HEK293T (cell line): ENCODE data around the gene SPEN.

ENCODE experiments used
- CTCF ChIA-PET: fragments of 350-600 bp; formaldehyde crosslinking; extraction: SDS; loops from one replicate; lab custom pipeline; 2021; ENCODE audit warnings: antibody characterized with exemption, inconsistent platforms; lab: Yijun Ruan, JAX
- POLR2A ChIA-PET: fragments of 350-600 bp; formaldehyde crosslinking; extraction: SDS; loops from one replicate; lab custom pipeline; 2020; ENCODE audit warnings: antibody characterized with exemption, inconsistent platforms; lab: Yijun Ruan, JAX
- DNase-seq: peaks from one replicate; pipeline ENCODE4 v3.0.0; 2012; ENCODE audit warnings: mixed read lengths; ENCODE audit errors: extremely low spot score
- ARNT ChIP-seq: fragments of 450-650 bp; IDR thresholded peaks from 2 replicates; pipeline ENCODE4 v1.6.1; 2017; ENCODE audit warnings: mild to moderate bottlenecking
- BHLHE40 ChIP-seq: fragments of 450-650 bp; IDR thresholded peaks from 2 replicates; pipeline ENCODE4 v1.6.1; 2016; ENCODE audit warnings: mild to moderate bottlenecking, moderate library complexity, borderline replicate concordance
- CTBP1 ChIP-seq: fragments of 450-650 bp; IDR thresholded peaks from 2 replicates; pipeline ENCODE4 v1.6.1; 2016; ENCODE audit warnings: borderline replicate concordance
- ELF4 ChIP-seq: fragments of 450-650 bp; IDR thresholded peaks from 2 replicates; pipeline ENCODE4 v1.6.1; 2017; ENCODE audit warnings: antibody characterized with exemption
- FOXA1 ChIP-seq: fragments of 450-650 bp; IDR thresholded peaks from 2 replicates; pipeline ENCODE4 v1.6.1; 2016; ENCODE audit warnings: mild to moderate bottlenecking
- FOXK2 ChIP-seq: fragments of 450-650 bp; IDR thresholded peaks from 2 replicates; pipeline ENCODE4 v1.6.1; 2016; ENCODE audit warnings: mild to moderate bottlenecking
- FOXM1 ChIP-seq: fragments of 450-650 bp; IDR thresholded peaks from 2 replicates; pipeline ENCODE4 v1.6.1; 2017; ENCODE audit warnings: mild to moderate bottlenecking, borderline replicate concordance
- HDGF ChIP-seq: fragments of 450-650 bp; IDR thresholded peaks from 2 replicates; pipeline ENCODE4 v1.6.1; 2017; ENCODE audit warnings: antibody characterized with exemption, borderline replicate concordance
- L3MBTL2 ChIP-seq: fragments of 450-650 bp; conservative IDR thresholded peaks from 2 replicates; pipeline ENCODE4 v1.6.1; 2016; ENCODE audit warnings: mild to moderate bottlenecking
- LEF1 ChIP-seq: fragments of 450-650 bp; IDR thresholded peaks from 2 replicates; pipeline ENCODE4 v1.6.1; 2017; ENCODE audit warnings: mild to moderate bottlenecking, borderline replicate concordance
- NFRKB ChIP-seq: fragments of 450-650 bp; IDR thresholded peaks from 2 replicates; pipeline ENCODE4 v1.6.1; 2016; ENCODE audit warnings: mild to moderate bottlenecking, moderate library complexity
- SP1 ChIP-seq: fragments of 450-650 bp; IDR thresholded peaks from 2 replicates; pipeline ENCODE4 v1.6.1; 2017
- SUZ12 ChIP-seq: fragments of 450-650 bp; IDR thresholded peaks from 2 replicates; pipeline ENCODE4 v1.6.1; 2016; ENCODE audit warnings: mild to moderate bottlenecking
- TARDBP ChIP-seq: fragments of 450-650 bp; IDR thresholded peaks from 2 replicates; pipeline ENCODE4 v1.6.1; 2016
- TF ChIP-seq, protein P1 (sequence below): fragments of 450-650 bp; IDR thresholded peaks from 2 replicates; pipeline ENCODE4 v1.6.1; 2016

SPEN gene

DNA sequence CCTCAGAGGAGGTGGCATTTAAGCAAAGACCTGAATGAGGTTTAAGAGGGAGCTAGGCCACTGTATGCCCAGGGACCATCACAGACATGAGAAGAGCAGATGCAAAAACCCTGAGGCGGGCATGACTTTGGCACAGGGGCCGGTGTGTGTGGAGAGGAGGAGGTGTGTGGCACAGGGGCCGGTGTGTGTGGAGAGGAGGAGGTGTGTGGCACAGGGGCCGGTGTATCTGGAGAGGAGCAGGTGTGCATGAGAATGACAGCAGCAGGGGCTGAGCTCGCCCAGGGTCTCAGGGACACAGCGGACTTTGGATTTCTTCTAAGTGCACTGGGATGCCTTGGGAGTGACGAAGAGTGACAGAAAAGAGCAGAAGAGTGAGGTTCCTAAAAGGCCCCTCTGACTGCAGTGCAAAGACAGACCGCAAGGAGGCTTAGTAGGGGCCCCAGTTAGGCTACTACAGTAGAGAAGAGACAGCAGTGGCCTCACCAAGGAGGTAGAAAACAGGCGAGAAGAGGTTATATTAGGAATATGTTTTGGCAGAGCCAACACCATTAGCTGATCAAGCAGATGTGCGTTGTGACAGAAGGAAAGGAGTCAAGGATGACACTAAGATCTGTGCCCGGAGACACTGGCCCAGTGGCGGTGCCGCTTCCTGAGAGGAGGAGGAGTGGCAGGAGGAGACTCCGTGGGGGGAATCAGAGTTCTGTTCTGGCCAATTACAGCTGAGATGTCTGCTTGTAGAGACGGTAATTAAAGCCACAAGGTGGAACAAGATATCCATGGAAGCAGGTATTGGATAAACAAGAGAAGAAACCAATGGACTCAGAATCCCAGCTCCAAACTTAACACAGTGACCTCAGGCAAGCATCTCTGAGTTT is 110.0 kb downstream of the SPEN start:
- TF ChIP-seq ELF4 (no peak), FOXM1 (no peak), SUZ12 (no peak), CTBP1 (no peak), FOXK2 (no peak), ARNT (no peak), LEF1 (no peak), SP1 (no peak)

DNA sequence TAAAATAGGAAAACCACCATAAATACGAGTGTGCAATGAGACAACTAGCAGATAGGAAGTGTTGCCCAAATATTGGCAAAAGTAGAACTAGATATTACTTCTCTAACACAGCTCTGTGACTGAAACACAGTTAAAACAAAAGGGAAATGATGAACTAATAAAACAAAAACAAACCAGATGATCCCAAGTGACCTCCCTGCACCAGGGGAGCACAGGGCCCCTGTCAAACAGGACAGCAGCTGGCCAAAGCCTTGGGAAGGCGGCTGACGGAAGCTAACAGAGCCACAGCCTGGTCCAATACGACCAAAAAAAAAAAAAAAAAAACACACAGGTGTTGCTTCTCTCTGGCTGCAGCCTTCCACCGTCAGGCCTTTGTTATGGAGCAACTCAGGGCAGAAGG is 110.6 kb downstream of the SPEN start:
- ChIA-PET POLR2A (interaction anchor here (2.2 kb wide), 1 partner anchor 18 kb away, joined by 6 read pairs; the partner anchor contains the start of gene ZBTB17), CTCF (no interaction called here)
- DNase-seq = no peak
- TF ChIP-seq FOXM1 (no peak), LEF1 (no peak), L3MBTL2 (no peak), BHLHE40 (no peak), TARDBP (no peak), SP1 (no peak), NFRKB (no peak), CTBP1 (no peak)
- TF ChIP-seq, protein P1, sequence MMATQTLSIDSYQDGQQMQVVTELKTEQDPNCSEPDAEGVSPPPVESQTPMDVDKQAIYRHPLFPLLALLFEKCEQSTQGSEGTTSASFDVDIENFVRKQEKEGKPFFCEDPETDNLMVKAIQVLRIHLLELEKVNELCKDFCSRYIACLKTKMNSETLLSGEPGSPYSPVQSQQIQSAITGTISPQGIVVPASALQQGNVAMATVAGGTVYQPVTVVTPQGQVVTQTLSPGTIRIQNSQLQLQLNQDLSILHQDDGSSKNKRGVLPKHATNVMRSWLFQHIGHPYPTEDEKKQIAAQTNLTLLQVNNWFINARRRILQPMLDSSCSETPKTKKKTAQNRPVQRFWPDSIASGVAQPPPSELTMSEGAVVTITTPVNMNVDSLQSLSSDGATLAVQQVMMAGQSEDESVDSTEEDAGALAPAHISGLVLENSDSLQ = no peak

More for the DNA sequence above, 110.0 kb downstream of the SPEN start:
- ChIA-PET POLR2A (interaction anchor here (2.2 kb wide), 1 partner anchor 19 kb away, joined by 6 read pairs; the partner anchor contains the start of gene ZBTB17), CTCF (interaction anchor here (0.7 kb wide), 1 partner anchor 167 kb away, joined by 3 read pairs; no protein-coding TSS in a partner anchor)
- peak; percentile 51 for DNase-seq

DNA sequence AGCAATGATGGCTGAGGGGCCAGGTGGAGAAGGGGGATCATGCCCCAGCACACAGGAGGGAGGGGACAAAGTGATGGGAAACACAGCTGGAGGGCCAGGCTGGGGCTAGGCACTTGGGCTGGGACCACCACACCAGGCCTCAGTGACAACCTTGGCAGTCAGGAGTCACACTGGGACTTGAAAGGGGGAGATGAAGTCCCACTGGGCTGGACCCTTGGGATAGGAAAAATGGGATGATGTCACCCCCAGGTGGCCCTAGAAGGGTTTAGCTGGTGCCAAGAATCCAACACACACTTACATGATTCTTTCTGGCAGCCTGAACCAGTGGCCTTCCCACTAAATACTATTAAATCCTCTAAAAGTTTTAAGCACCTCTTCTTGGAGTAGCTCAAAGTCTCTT is 111.3 kb downstream of the SPEN start:
- ChIA-PET CTCF (no interaction called here), POLR2A (interaction anchor here (0.9 to 2.2 kb wide), 3 partner anchors 17 to 167 kb away, joined by 3 to 6 read pairs (median 4); partner anchors contain the start of gene ZBTB17)
- no peak for DNase-seq
- TF ChIP-seq FOXM1 (no peak), HDGF (no peak), FOXK2 (no peak), L3MBTL2 (no peak), LEF1 (no peak), TARDBP (no peak), BHLHE40 (no peak)
- TF ChIP-seq, protein P1 = no peak

DNA sequence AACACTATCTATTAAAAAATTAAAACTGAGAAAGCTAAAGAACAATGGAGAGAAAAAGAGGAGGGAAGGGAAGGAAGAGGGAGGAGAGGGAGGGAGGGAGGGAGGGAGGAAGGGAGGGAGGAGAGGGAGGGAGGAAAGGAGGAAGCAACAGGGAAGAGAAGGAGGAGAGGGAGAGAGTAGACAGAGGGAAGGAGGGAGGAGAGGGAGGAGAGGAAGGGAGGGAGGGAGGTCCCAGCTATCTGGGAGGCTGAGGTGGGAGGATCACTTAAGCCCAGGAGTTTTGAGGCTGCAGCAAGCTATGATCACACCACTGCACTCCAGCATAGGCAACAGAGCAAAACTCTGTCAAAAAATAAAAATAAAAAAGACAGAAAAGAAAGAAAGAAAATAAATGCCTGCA is 111.9 kb downstream of the SPEN start:
- POLR2A ChIA-PET = interaction anchor here (0.9 to 2.2 kb wide), 3 partner anchors 17 to 167 kb away, joined by 3 to 6 read pairs (median 4); partner anchors contain the start of gene ZBTB17
- TF ChIP-seq BHLHE40 = no peak
- TF ChIP-seq FOXA1 = no peak
- TF ChIP-seq ELF4 = no peak
- DNase-seq = no peak
- CTCF ChIA-PET = interaction anchor here (0.7 kb wide), 1 partner anchor 11 kb away, joined by 4 read pairs; no protein-coding TSS in a partner anchor

DNA sequence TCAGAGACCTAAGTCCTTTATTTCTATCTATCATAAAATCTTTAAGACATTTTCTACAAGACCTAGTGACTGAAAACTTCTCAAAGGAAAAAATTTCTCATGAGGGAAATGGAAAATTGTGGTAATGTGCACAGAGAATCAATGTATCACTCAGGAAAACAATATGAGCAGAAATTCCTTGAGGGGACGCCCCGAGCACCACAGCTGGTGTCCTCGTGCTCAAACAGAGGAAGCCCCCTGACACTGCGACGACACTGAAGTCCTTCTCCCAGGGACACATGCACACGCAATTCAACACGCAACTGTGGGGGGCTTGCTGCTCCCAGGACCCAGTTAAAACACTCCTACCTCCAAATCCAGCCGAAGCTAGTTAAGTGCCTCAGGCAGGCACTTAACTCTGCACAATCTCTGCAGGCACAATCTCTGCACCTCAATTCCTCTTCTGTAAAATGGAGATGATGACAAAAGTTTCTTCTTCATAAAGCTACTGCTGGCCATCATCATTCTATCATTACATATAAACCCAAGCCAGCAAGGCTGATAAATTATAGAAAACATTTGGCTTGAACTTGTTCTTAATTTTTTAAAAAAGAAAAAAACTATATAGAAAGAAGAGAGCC is 112.4 kb downstream of the SPEN start:
- no peak for DNase-seq
- CTCF ChIA-PET = interaction anchor here (0.7 kb wide), 1 partner anchor 11 kb away, joined by 4 read pairs; no protein-coding TSS in a partner anchor
- TF ChIP-seq NFRKB = no peak
- no peak for TF ChIP-seq ELF4
- no peak for TF ChIP-seq SUZ12
- POLR2A ChIA-PET = interaction anchor here (2.2 kb wide), 1 partner anchor 16 kb away, joined by 6 read pairs; the partner anchor contains the start of gene ZBTB17

DNA sequence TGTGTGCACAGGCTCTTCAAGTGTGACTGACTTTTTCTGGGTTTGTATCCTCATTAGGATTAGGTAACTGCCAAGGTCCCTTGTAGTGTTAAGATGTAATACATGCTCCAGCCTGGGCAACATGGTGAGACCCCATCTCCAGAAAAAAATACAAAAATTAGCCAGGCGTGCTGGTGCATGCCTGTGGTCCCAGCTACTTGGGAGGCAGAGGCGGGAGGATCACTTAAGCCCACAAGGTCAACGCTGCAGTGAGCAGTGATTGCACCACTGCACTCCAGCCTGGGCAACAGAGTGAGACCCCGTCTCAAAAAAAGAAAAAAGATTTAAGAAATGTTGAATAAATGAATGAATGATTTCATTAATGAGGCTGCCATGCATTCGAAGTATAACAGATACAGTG is 113.3 kb downstream of the SPEN start:
- no peak for DNase-seq
- POLR2A ChIA-PET = no interaction called here

More for the DNA sequence above, 113.3 kb downstream of the SPEN start:
- CTCF ChIA-PET = no interaction called here
- TF ChIP-seq L3MBTL2 (no peak), HDGF (no peak), LEF1 (no peak), SUZ12 (no peak), NFRKB (no peak), FOXM1 (no peak), CTBP1 (no peak), BHLHE40 (no peak), FOXK2 (no peak), ELF4 (no peak)
- TF ChIP-seq, protein P1 = no peak
